KOPT-K1 (cell line): ENCODE measurements around the gene CDC42SE1.

Experiments
- H3K27ac ChIP-seq: fragments of 200-600 bp; sonication (generic); 2 replicates; pipeline ENCODE4 v1.5.1; 2016; ENCODE audit warnings: antibody characterized with exemption, mild to moderate bottlenecking, low read depth, low read length; ENCODE audit not compliant: poor library complexity, severe bottlenecking
- H3K36me3 ChIP-seq: fragments of 200-600 bp; sonication (generic); 2 replicates; pipeline ENCODE4 v1.5.1; 2017; ENCODE audit warnings: antibody characterized with exemption, mild to moderate bottlenecking, low read length, moderate library complexity; ENCODE audit not compliant: insufficient read depth
- H3K9me3 ChIP-seq: fragments of 200-600 bp; sonication (generic); 2 replicates; pipeline ENCODE4 v1.5.1; 2017; ENCODE audit warnings: antibody characterized with exemption, low read length, mild to moderate bottlenecking; ENCODE audit not compliant: insufficient read depth, poor library complexity, severe bottlenecking

CDC42SE1 gene

DNA sequence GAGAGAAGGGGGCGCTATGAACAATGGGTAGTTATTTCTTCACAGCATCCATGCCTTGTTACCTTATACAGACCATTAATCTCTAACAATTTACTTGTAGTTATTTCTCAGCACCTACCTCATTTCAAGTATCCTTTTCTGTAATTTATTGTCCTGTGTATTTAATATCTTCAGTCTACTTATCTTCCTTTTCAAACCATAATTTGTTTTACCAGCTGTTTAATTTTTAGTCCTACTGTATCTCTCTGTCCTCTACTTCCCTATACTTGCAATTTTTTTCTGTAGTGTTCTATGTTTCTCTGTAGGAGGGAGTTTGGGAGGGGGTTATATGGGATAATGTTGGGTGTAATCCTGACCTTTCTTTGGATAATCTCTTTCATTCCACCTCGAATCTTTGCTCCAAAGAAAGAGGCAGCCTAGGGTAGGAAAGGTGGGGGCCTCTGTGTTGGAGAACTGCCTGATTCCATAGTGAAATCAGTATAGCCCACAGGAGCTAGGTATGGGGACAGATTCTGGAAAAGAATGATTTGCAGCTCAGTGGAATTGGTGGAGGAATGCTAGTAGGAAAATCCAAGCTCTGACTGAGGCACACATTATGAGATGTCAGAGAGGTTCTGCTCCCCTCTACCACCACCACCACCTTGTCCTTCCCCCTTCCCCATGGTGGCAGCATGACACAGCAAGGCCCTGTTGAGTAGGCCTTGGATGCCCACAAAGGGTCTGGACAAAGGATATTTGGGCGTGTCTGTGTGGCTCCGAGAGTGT is 1.4 kb upstream of the CDC42SE1 start:
- Histone ChIP-seq H3K9me3 (no peaks in the 10 kb centered on the region), H3K27ac (peak overlapping the region; percentile 84), H3K36me3 (peaks cover 4% of the 10 kb centered on the region)

DNA sequence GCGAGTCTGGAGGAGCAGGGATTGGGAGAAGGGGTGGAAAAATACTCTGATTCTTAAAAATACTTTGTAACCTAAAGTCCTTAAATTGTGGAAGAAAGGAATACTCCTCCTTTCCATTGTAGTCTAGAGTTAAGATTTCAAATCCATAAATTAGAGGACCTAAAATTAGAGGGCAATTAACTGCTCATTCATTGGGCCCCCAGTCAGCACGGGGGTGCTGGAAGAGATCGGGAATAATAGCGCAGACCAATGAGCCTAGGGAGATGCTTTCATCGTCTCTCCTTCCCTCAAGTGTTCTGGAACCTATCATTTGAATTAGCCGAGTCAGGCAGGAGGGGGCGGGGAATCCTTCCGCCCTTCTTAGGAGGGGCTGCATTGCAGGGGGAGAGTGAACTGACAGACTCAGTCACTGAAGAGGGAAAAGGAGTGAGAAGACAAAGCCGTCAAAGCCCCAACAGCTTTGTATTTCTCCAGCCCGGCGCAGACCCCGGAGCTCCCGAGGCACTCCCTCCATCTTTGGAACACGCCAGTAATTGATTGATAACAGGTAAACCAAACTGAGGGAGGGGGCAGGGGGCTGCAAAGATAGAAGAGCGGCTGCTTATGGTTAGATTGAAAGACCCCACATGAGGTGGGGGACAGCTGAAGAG is 710 bp upstream of the CDC42SE1 start, which contains the start of gene MLLT11:
MLLT11 (plus strand) TSS at position 391 of the 650 bp plus-strand sequence. CDS start 6,828 bp downstream, outside the sequence.
- H3K27ac ChIP-seq, result peak within 1 kb of the TSS; percentile 84
- peaks cover 10% of the 10 kb centered on the region for H3K36me3 ChIP-seq
- no peaks in the 10 kb centered on the region for H3K9me3 ChIP-seq

DNA sequence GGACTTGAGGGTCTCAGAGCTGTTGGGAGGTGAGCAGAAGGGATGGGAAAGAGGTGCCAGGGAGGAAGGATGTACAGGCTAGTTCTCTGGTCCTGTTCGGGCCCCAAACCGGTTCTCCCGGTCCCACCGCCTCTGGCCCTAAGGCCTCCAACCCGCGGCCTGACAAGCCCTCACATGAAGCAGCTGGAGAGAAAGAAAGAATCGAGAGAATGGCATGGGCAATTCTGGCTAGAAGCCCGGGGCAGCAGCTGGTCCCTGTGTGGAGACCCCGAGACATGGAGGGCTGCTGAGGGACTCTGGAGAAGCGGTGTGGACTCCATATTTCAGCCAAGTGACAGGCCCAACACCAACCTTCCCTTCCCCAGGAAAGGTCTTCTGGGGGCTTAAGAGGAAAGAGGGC is 730 bp downstream of the CDC42SE1 start:
- Histone ChIP-seq H3K27ac (peak overlapping the region; percentile 84), H3K36me3 (peaks cover 24% of the 10 kb centered on the region), H3K9me3 (no peaks in the 10 kb centered on the region)

DNA sequence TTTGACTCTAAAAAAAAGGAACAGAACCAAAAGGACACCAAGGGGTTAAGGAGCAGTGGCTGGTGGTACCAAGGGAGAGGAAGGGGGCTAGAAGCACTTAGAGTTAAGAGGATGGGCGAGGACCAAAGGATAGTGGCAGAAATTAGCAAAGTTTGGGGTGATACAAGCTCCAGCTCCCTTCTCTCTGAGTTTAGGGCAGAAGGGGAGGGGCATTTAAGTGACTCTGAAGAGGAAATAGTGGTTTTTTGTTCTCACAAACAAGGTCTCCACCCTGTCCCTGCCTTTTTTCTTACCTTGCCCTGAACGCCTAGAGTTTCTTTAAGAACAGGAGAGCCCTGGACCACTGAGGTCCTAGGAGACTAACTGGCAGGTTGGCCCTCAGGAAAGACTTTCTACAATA is 3.3 kb downstream of the CDC42SE1 start:
- Histone ChIP-seq H3K36me3 (peaks cover 50% of the 10 kb centered on the region), H3K9me3 (no peaks in the 10 kb centered on the region), H3K27ac (peak overlapping the region; percentile 58)

DNA sequence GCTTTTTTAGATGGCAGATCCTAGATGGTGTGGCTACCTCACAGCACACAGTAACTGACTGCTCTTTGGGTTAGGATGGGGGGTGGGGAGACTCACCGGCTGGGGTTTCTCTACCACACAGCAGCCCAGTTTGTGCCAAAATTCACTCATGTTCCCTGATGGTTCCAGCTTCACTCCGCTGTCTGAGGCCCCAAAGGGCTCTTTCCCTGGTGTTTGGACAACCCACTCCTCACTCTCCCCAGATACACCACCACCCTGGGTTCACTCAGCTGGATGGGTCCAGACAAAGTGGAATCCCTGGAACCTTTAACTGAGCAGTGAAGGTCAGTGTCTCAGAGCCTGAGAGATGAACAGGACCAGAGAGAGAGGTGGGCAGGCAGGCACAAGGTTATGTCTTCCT is 3.8 kb downstream of the CDC42SE1 start:
- Histone ChIP-seq H3K36me3 (peaks cover 52% of the 10 kb centered on the region), H3K27ac (peak overlapping the region; percentile 58)

DNA sequence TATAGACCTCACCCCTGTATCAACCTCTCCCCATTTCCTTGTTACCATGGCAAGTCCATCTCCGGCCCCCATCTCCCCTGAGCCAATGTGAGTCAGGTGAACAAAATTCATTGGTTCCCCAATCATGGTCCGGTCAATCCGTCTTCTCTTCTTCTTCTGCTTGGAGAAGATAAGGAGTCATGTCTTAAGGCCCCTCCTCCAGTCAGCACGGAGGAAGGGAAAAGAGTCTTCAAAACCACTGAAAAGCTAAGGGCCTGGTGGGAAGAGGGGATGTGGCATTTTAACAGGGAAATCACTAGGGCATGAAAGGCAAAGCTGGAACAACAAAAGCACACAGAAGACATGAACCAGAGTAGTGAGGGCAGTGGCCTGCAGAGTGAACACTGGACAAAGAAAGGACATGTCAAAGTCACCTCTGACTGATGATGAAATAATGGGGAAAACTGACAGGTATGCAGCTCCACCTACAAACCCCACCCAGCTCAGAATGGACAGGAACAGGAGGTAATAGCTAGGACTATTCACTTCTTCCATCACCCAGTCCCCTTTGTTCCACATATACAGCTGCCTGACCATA is 4.4 kb downstream of the CDC42SE1 start:
- Histone ChIP-seq H3K27ac (no peak overlapping the region), H3K9me3 (no peaks in the 10 kb centered on the region), H3K36me3 (peaks cover 52% of the 10 kb centered on the region)

More for the DNA sequence above, 3.8 kb downstream of the CDC42SE1 start:
- no peaks in the 10 kb centered on the region for H3K9me3 ChIP-seq

DNA sequence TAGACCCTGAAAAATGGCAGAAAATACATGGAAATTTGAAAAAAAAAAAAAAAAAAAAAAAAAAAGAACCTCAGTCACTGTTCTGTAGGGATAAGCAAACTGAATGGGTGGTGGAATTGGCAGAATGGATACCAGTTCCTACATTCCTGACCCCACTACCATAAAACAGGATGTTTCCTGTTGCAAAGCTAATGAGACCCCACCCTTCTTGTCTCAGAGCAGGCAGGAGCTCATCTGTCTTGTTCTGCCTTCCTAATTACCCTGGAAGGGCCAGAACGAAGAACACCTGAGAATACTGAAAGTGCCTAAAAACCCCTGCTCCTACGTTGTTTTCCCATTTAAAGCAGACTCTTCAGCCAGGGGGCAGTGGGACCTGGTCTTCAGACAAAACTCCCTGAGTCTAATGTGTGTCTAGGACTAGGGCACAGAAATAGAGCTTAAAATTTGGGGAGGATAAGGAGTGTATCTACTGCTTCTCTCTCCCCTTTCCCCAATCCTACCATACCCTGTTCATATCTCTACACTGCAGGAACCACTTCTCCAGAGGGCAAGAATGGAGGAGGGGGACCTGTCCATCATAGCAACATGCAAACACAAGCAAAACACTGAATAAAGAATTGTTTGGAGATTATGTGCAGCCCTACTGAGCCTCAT is 7.9 kb downstream of the CDC42SE1 start:
- H3K36me3 ChIP-seq, result peaks cover 52% of the 10 kb centered on the region
- no peak overlapping the region for H3K27ac ChIP-seq
- no peaks in the 10 kb centered on the region for H3K9me3 ChIP-seq

DNA sequence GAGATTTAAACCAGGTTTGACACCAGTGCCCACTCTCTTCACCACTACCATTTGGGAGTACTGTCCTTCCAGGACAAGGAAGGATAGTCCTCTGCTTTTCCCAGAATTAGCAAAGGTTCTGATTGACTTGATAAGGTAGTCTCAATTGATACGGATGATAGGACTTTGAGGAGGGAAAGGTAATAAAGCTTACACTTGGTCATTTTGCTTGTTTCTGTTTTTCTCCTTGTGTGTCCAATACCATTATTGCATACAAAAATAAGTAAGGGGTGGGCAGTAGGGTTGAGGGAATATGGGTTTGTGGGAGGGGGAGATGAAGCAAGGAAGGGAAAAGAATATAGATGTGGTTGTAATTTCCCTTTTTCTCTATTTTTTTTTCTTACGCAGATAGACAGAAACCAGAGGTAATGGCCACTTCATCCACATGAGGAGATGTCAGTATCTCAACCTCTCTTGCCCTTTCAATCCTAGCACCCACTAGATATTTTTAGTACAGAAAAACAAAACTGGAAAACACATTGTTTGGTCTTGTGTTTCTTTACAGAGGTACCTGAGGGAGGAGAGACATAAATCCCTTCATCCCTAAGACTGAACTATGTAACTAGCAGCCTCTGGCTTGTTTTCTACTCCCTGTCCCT is 9.3 kb downstream of the CDC42SE1 start:
- H3K27ac ChIP-seq, result no peak overlapping the region
- H3K9me3 ChIP-seq, result no peaks in the 10 kb centered on the region
- peaks cover 43% of the 10 kb centered on the region for H3K36me3 ChIP-seq

DNA sequence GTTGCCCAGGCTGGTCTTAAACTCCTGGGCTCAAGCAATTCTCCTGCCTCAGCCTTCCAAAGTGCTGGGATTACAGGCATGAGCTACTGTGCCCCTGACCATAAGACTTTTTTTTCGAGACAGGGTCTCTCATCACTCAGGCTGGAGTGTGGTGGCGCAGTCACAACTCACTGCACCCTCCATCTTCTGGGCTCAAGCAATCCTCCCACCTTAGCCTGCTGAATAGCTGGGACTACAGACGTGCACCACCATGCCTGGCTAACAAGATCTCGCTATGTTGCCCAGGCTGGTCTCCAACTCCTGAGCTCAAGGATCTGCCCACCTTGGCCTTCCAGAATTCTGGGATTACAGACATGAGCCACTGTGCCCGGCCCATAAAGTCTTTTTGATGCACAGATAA is 10.0 kb downstream of the CDC42SE1 start:
- Histone ChIP-seq H3K9me3 (no peaks in the 10 kb centered on the region), H3K27ac (no peak overlapping the region), H3K36me3 (peaks cover 36% of the 10 kb centered on the region)

DNA sequence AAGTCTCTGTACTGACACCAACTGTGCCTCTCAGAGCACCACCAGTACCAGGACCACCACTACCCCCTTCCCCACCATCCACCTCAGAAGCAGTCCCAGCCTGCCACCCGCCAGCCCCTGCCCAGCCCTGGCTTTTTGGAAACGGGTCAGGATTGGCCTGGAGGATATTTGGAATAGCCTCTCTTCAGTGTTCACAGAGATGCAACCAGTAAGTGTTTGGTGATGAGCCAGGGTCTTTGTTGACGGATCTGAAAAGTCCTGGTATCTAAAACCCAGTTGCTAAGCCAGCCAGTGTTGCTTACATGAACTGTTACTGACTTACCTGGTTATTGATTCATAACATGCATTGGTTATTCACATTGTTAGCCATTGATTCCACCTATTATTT is 10.8 kb downstream of the CDC42SE1 start:
- Histone ChIP-seq H3K27ac (no peak overlapping the region), H3K36me3 (peaks cover 27% of the 10 kb centered on the region), H3K9me3 (no peaks in the 10 kb centered on the region)

DNA sequence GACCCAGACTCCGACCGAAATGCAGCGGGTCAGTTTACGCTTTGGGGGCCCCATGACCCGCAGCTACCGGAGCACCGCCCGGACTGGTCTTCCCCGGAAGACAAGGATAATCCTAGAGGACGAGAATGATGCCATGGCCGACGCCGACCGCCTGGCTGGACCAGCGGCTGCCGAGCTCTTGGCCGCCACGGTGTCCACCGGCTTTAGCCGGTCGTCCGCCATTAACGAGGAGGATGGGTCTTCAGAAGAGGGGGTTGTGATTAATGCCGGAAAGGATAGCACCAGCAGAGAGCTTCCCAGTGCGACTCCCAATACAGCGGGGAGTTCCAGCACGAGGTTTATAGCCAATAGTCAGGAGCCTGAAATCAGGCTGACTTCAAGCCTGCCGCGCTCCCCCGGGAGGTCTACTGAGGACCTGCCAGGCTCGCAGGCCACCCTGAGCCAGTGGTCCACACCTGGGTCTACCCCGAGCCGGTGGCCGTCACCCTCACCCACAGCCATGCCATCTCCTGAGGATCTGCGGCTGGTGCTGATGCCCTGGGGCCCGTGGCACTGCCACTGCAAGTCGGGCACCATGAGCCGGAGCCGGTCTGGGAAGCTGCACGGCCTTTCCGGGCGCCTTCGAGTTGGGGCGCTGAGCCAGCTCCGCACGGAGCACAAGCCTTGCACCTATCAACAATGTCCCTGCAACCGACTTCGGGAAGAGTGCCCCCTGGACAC is 11.3 kb downstream of the CDC42SE1 start:
- peaks cover 22% of the 10 kb centered on the region for H3K36me3 ChIP-seq
- no peaks in the 10 kb centered on the region for H3K9me3 ChIP-seq
- peak overlapping the region; percentile 52 for H3K27ac ChIP-seq

DNA sequence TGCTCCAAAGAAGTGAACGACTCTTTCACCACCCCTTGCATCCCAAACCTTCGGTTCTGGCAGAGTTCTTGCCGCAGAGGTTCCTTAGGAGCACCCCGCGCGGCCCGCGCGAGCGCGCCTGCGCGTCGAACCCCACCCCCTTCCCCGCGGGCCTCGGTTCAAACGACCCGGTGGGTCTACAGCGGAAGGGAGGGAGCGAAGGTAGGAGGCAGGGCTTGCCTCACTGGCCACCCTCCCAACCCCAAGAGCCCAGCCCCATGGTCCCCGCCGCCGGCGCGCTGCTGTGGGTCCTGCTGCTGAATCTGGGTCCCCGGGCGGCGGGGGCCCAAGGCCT is 11.9 kb downstream of the CDC42SE1 start, which contains the start of gene C1orf56:
C1orf56 (plus strand) TSS at position 161 of the 334 bp plus-strand sequence; CDS start at position 258, 97 bp downstream.
- Histone ChIP-seq H3K36me3 (peaks cover 17% of the 10 kb centered on the region), H3K9me3 (no peaks in the 10 kb centered on the region), H3K27ac (peak within 1 kb of the TSS; percentile 52)

DNA sequence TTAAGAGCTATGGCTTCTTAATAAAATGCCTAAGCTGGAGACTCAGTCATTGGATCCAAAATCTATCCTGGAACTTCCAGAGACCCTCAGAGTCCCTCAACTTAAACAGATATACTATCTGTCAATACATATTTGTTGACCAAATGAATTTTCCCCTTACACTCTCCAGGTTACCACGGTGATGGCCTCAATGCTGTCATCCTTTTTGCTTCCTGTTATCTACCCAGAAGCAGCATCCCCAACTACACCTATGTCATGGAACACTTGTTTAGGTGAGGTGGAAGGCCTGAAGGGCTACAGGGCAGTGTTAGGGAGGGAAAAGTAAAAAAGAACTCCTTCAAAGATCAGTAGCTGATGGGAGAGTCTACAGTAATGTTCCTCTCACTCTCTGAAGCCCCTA is 16.3 kb downstream of the CDC42SE1 start:
- H3K9me3 ChIP-seq, result no peaks in the 10 kb centered on the region
- H3K36me3 ChIP-seq, result no peaks in the 10 kb centered on the region
- H3K27ac ChIP-seq, result no peak overlapping the region

DNA sequence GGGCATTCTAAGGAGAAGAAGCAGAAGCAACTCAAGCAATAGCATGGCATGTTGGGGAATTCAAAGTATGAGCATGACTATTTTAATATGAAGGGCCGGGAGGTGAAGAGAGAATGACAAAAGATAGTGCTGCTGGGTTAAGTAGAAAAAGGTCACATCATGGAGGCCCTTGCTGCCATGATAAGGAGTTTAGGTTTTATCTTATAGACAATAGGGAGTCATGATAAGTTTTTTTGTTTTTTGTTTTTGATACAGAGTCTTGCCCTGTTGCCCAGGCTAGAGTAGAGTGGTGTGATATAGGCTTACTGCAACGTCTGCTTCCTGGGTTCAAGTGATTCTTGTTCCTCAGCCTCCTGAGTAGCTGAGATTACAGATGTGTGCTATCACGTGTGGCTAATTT is 19.9 kb downstream of the CDC42SE1 start:
- Histone ChIP-seq H3K36me3 (peaks cover 8% of the 10 kb centered on the region; the same call in 1 of the 2 replicates), H3K9me3 (no peaks in the 10 kb centered on the region), H3K27ac (no peak overlapping the region)
